HepG2 (cell line): ENCODE results near the gene NUP133. TPM values are rescaled to one million over a fixed set of nuclear protein-coding genes. Genes with fewer than 3 reads are reported as not detected.
A peak's percentile ranks its signal among the peaks of the same experiment; 100 is the strongest.

Source experiments
- FOXK2 ChIP-seq: fragments of 450-650 bp; IDR thresholded peaks from 2 replicates; pipeline ENCODE4 v1.6.1; 2016
- KDM3A ChIP-seq: IDR thresholded peaks from 2 replicates; pipeline ENCODE4 v1.6.1; 2018; ENCODE audit warnings: low read depth, missing compliant biosample characterization
- MIER2 ChIP-seq: IDR thresholded peaks from 2 replicates; pipeline ENCODE4 v1.6.1; 2016; ENCODE audit warnings: missing biosample characterization, missing genetic modification reagents
- PAWR ChIP-seq: sonication (generic); formaldehyde crosslinking; IDR thresholded peaks from 2 replicates; pipeline ENCODE4 v1.4.0; 2020; ENCODE audit warnings: missing genetic modification reagents, mild to moderate bottlenecking, borderline replicate concordance
- PHF8 ChIP-seq: sonication (generic); formaldehyde crosslinking; IDR thresholded peaks from 2 replicates; pipeline ENCODE4 v1.5.0; 2020; ENCODE audit warnings: missing genetic modification reagents
- PRMT3 ChIP-seq: sonication (generic); formaldehyde crosslinking; IDR thresholded peaks from 2 replicates; pipeline ENCODE4 v1.8.1; 2022; ENCODE audit warnings: low read depth, mild to moderate bottlenecking, moderate library complexity, missing genetic modification reagents, borderline replicate concordance
- TGIF2 ChIP-seq: IDR thresholded peaks from 2 replicates; pipeline ENCODE4 v1.6.1; 2016; ENCODE audit warnings: control low read depth, missing compliant biosample characterization
- U2AF1 ChIP-seq: fragments of 200-400 bp; formaldehyde crosslinking; optimal IDR thresholded peaks from 2 replicates; pipeline ENCODE3; 2017; ENCODE audit warnings: mild to moderate bottlenecking, low read depth, low read length
- ZNF570 ChIP-seq: sonication (generic); formaldehyde crosslinking; IDR thresholded peaks from 2 replicates; pipeline ENCODE4 v1.4.0; 2020; ENCODE audit warnings: mild to moderate bottlenecking, missing genetic modification reagents, borderline replicate concordance
- ZNF709 ChIP-seq: sonication (generic); formaldehyde crosslinking; IDR thresholded peaks from 2 replicates; pipeline ENCODE4 v1.5.0; 2020; ENCODE audit warnings: mild to moderate bottlenecking, missing genetic modification reagents
- ZSCAN31 ChIP-seq: sonication (generic); formaldehyde crosslinking; IDR thresholded peaks from 2 replicates; pipeline ENCODE4 v1.5.0; 2020; ENCODE audit warnings: low read depth, mild to moderate bottlenecking, missing genetic modification reagents
- polyA plus RNA-seq, 8 experiments: library from polyadenylated mRNA; depleted of rRNA in 3 of 8; stranded (reverse) in 7 of 8; unstranded in 1 of 8; fragments of >200 nt; fragmentation: Illumina TruSeq in 4 of 8; extraction: Trizol in 4 of 8; gene quantifications; 2 replicates each; pipeline versions ENCODE4 v1.2.1 to v1.2.3, GENCODE V29; 2011 to 2016; ENCODE audit warnings: low read depth in 4 of 8, missing spikeins in 1 of 8, mixed read lengths in 1 of 8; ENCODE audit not compliant: insufficient read depth in 1 of 8
- total RNA-seq, 5 experiments: library from RNA; depleted of rRNA; stranded (reverse); fragments of >200 nt; fragmentation: Illumina TruSeq; extraction: Trizol; gene quantifications; 2 replicates each; pipeline ENCODE4 v1.2.3, GENCODE V29; 2016; ENCODE audit warnings: low read depth in 1 of 5
- TF ChIP-seq, protein P1 (sequence below): sonication (generic); formaldehyde crosslinking; IDR thresholded peaks from 2 replicates; pipeline ENCODE4 v1.4.0; 2020; ENCODE audit warnings: missing genetic modification reagents
- TF ChIP-seq, protein P2 (sequence below): sonication (generic); formaldehyde crosslinking; IDR thresholded peaks from 2 replicates; pipeline ENCODE4 v1.5.0; 2020; ENCODE audit warnings: missing genetic modification reagents
- TF ChIP-seq, protein P3 (sequence below): sonication (generic); formaldehyde crosslinking; IDR thresholded peaks from 2 replicates; pipeline ENCODE4 v1.8.1; 2023; ENCODE audit warnings: mild to moderate bottlenecking, missing genetic modification reagents
- TF ChIP-seq, protein P4 (sequence below): sonication (generic); formaldehyde crosslinking; IDR thresholded peaks from 2 replicates; pipeline ENCODE4 v1.4.0; 2020; ENCODE audit warnings: missing genetic modification reagents
- TF ChIP-seq, protein P5 (sequence below): sonication (generic); formaldehyde crosslinking; IDR thresholded peaks from 2 replicates; pipeline ENCODE4; 2020; ENCODE audit warnings: missing genetic modification reagents, mild to moderate bottlenecking, borderline replicate concordance

NUP133 gene
- total and polyA plus RNA-seq, 2 of the 13 experiments (the other 11 are each of a cell fraction or from before 2014, with no cell fraction given): 17.7 to 45.6 TPM

DNA sequence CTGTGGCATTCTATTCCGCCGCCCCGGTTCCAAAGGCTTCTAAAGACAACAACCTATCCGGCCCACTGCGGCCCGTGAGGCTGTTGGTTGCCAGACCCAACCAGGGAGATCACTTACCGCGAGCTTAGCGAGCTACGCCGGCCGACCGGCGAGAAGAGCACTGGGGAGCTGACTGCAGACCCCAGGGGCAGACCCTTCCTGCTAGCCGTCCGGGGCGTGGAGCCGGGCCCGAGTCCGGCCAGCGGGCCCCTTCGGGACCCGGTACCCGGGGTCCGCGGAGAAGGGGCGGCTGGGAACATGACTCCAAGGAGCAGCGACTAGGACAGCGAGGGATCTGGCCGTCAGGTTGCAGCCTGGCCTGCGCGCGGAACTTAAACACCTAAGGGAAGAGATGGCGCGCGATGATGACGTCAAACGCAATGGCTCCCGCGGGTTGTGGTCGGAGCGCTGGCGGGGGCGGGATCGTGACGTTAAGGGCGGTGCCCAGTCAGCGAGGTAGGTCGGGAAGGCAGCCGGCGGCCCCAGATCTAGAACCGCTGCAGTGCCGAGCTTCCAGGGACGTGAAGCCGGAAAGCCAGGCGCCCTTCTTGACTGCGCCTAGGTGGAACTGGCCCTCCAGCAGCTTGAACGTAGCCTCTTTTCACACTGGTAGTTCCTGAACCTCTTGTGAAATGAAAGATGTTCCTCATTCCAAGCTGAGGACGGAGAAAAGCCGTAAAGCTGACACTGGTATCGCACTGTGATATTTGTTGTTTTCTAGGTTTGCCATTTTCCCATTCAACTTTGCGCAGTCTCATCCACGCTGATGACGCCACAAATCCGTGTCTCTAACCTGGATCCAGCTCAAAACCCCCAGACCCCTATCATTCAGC lies at the start of gene NUP133 (continued):
- TF ChIP-seq MIER2 (no peak), ZSCAN31 (0 out of 2 replicates have a peak, but pooled peaks have one; percentile 71), TGIF2 (CRISPR knock-in tag) (no peak; the same call in 1 of the 2 replicates), ZNF709 (CRISPR knock-in tag) (peak; percentile 79; the same call in 1 of the 2 replicates), PHF8 (peak; percentile 98), U2AF1 (no peak), FOXK2 (no peak; the same call in 1 of the 2 replicates), PAWR (no peak), ZNF570 (CRISPR knock-in tag) (no peak), PRMT3 (CRISPR knock-in tag) (no peak), KDM3A (CRISPR knock-in tag) (peak; percentile 70)
- TF ChIP-seq, protein P1, sequence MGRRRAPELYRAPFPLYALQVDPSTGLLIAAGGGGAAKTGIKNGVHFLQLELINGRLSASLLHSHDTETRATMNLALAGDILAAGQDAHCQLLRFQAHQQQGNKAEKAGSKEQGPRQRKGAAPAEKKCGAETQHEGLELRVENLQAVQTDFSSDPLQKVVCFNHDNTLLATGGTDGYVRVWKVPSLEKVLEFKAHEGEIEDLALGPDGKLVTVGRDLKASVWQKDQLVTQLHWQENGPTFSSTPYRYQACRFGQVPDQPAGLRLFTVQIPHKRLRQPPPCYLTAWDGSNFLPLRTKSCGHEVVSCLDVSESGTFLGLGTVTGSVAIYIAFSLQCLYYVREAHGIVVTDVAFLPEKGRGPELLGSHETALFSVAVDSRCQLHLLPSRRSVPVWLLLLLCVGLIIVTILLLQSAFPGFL (CRISPR knock-in tag): no peak
- TF ChIP-seq, protein P2, sequence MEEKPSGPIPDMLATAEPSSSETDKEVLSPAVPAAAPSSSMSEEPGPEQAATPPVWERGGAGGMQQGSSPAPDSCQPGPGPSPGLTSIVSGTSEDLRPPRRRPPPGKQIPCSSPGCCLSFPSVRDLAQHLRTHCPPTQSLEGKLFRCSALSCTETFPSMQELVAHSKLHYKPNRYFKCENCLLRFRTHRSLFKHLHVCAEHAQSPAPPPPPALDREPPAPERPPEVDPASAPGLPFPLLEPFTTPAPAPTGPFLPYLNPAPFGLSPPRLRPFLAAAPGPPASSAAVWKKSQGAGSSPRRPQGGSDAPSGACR (CRISPR knock-in tag): no peak
- TF ChIP-seq, protein P3, sequence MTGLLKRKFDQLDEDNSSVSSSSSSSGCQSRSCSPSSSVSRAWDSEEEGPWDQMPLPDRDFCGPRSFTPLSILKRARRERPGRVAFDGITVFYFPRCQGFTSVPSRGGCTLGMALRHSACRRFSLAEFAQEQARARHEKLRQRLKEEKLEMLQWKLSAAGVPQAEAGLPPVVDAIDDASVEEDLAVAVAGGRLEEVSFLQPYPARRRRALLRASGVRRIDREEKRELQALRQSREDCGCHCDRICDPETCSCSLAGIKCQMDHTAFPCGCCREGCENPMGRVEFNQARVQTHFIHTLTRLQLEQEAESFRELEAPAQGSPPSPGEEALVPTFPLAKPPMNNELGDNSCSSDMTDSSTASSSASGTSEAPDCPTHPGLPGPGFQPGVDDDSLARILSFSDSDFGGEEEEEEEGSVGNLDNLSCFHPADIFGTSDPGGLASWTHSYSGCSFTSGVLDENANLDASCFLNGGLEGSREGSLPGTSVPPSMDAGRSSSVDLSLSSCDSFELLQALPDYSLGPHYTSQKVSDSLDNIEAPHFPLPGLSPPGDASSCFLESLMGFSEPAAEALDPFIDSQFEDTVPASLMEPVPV: peak; percentile 37; the same call in 1 of the 2 replicates
- TF ChIP-seq, protein P4, sequence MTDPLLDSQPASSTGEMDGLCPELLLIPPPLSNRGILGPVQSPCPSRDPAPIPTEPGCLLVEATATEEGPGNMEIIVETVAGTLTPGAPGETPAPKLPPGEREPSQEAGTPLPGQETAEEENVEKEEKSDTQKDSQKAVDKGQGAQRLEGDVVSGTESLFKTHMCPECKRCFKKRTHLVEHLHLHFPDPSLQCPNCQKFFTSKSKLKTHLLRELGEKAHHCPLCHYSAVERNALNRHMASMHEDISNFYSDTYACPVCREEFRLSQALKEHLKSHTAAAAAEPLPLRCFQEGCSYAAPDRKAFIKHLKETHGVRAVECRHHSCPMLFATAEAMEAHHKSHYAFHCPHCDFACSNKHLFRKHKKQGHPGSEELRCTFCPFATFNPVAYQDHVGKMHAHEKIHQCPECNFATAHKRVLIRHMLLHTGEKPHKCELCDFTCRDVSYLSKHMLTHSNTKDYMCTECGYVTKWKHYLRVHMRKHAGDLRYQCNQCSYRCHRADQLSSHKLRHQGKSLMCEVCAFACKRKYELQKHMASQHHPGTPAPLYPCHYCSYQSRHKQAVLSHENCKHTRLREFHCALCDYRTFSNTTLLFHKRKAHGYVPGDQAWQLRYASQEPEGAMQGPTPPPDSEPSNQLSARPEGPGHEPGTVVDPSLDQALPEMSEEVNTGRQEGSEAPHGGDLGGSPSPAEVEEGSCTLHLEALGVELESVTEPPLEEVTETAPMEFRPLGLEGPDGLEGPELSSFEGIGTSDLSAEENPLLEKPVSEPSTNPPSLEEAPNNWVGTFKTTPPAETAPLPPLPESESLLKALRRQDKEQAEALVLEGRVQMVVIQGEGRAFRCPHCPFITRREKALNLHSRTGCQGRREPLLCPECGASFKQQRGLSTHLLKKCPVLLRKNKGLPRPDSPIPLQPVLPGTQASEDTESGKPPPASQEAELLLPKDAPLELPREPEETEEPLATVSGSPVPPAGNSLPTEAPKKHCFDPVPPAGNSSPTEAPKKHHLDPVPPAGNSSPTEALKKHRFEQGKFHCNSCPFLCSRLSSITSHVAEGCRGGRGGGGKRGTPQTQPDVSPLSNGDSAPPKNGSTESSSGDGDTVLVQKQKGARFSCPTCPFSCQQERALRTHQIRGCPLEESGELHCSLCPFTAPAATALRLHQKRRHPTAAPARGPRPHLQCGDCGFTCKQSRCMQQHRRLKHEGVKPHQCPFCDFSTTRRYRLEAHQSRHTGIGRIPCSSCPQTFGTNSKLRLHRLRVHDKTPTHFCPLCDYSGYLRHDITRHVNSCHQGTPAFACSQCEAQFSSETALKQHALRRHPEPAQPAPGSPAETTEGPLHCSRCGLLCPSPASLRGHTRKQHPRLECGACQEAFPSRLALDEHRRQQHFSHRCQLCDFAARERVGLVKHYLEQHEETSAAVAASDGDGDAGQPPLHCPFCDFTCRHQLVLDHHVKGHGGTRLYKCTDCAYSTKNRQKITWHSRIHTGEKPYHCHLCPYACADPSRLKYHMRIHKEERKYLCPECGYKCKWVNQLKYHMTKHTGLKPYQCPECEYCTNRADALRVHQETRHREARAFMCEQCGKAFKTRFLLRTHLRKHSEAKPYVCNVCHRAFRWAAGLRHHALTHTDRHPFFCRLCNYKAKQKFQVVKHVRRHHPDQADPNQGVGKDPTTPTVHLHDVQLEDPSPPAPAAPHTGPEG (CRISPR knock-in tag): no peak
- TF ChIP-seq, protein P5, sequence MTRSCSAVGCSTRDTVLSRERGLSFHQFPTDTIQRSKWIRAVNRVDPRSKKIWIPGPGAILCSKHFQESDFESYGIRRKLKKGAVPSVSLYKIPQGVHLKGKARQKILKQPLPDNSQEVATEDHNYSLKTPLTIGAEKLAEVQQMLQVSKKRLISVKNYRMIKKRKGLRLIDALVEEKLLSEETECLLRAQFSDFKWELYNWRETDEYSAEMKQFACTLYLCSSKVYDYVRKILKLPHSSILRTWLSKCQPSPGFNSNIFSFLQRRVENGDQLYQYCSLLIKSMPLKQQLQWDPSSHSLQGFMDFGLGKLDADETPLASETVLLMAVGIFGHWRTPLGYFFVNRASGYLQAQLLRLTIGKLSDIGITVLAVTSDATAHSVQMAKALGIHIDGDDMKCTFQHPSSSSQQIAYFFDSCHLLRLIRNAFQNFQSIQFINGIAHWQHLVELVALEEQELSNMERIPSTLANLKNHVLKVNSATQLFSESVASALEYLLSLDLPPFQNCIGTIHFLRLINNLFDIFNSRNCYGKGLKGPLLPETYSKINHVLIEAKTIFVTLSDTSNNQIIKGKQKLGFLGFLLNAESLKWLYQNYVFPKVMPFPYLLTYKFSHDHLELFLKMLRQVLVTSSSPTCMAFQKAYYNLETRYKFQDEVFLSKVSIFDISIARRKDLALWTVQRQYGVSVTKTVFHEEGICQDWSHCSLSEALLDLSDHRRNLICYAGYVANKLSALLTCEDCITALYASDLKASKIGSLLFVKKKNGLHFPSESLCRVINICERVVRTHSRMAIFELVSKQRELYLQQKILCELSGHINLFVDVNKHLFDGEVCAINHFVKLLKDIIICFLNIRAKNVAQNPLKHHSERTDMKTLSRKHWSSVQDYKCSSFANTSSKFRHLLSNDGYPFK (CRISPR knock-in tag): peak; percentile 86; the same call in 1 of the 2 replicates
